Measurements from ENCODE around the gene SLC22A17. TPM values are rescaled to one million over a fixed set of nuclear protein-coding genes. Genes with fewer than 3 reads are reported as not detected.

Gene SLC22A17
- total and polyA plus RNA-seq, 2 of the 8 experiments (the other 6 are each of a cell fraction or from before 2014, with no cell fraction given), result 43.0 to 49.0 TPM

DNA sequence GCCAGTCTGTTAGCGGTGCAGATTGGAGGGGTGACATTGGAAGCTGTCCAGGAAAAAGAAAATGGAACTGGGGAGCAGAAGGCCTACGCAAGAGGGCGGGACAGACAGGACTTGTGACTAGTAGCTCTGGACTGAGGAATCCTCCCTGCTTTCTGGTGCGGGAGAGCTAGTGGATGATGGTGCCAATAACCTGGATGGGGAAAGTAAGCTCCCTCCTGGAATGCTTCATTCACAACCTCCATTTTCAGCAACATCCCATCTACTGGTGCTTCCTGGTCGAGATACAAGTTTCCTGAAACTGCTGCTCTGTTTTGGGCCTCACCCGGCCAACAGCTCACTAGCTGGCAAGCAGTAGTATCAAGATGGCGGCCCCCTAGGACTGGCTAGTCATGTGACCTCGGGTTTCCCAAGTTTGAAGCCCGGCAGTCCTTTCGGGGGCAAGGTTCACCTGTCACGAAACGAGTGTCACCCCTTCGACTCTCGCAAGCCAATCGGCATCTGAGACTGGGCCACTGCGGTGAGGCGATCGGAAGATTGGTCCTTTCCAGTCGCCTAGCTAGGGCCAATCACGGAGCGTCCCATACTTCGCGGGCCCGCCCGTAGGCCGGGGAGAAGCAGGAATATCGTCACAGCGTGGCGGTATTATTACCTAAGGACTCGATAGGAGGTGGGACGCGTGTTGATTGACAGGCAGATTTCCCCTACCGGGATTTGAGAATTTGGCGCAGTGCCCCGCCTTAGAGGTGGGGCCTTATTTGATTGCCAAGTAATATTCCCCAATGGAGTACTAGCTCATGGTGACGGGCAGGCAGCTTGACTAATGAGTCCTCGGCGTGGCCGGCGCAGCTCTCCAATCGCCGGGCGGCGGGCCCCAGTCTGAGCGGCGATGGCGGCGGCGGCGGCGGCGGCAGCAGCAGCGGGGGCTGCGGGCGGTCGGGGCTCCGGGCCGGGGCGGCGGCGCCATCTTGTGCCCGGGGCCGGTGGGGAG, 31.8 kb downstream of the SLC22A17 start, which contains the start of gene PABPN1 (continued):
- TF ChIP-seq E2F6 (IDR thresholded peaks at IDR 0.05) (peak; percentile 45; the same call in 1 of the 2 replicates), TEAD4 (IDR thresholded peaks at IDR 0.05; ENCODE audit: low read depth, low read length) (no peak), TAF1 (IDR thresholded peaks at IDR 0.05; ENCODE audit: low read depth, low read length) (peak; percentile 71), POLR2AphosphoS5 (IDR thresholded peaks at IDR 0.05; ENCODE audit: low read depth, low read length) (peak; percentile 78; the same call in 1 of the 2 replicates), TBP (IDR thresholded peaks at IDR 0.05; ENCODE audit: low read depth, low read length) (peak; percentile 45), SAP30 (IDR thresholded peaks at IDR 0.05; ENCODE audit: insufficient read depth, insufficient replicate concordance, low read length) (peak; percentile 17), SP1 (IDR thresholded peaks at IDR 0.05; ENCODE audit: low read depth, low read length) (peak; percentile 99)
- TF ChIP-seq, protein P1, sequence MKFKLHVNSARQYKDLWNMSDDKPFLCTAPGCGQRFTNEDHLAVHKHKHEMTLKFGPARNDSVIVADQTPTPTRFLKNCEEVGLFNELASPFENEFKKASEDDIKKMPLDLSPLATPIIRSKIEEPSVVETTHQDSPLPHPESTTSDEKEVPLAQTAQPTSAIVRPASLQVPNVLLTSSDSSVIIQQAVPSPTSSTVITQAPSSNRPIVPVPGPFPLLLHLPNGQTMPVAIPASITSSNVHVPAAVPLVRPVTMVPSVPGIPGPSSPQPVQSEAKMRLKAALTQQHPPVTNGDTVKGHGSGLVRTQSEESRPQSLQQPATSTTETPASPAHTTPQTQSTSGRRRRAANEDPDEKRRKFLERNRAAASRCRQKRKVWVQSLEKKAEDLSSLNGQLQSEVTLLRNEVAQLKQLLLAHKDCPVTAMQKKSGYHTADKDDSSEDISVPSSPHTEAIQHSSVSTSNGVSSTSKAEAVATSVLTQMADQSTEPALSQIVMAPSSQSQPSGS (IDR thresholded peaks at IDR 0.05; ENCODE audit: low read length), result 0 out of 2 replicates have a peak, but pooled peaks have one; percentile 47

Measured in H1 (cell line).